Tibial nerve (tissue), 4 donors: ENCODE data around the gene KLHL22. TPM values are rescaled to one million over a fixed set of nuclear protein-coding genes. Genes with fewer than 3 reads are reported as not detected.

Experiments used
- DNase-seq, 2 donors: peaks; one replicate each; pipeline ENCODE4 v3.0.0-alpha.2; 2019; ENCODE audit warnings: low spot score in 2 of 2
- H3K27ac ChIP-seq, 4 donors: fragments of 200-600 bp; sonication (generic) in 3 of 4; one replicate each; pipeline ENCODE4 v1.5.1; 2017 to 2019; ENCODE audit warnings: mild to moderate bottlenecking in 1 of 4
- H3K27me3 ChIP-seq, 2 donors: fragments of 200-600 bp; sonication (generic) in 1 of 2; one replicate each; pipeline versions ENCODE4 v1.5.1 to v1.6.0; 2017 to 2019
- H3K36me3 ChIP-seq, 3 donors: fragments of 200-600 bp; sonication (generic); one replicate each; pipeline ENCODE4 v1.5.1; 2018 to 2019
- H3K4me1 ChIP-seq, 4 donors: fragments of 200-600 bp; sonication (generic) in 3 of 4; one replicate each; pipeline ENCODE4 v1.5.1; 2017 to 2019
- H3K4me3 ChIP-seq, 4 donors: fragments of 200-600 bp; sonication (generic) in 3 of 4; one replicate each; pipeline ENCODE4 v1.5.1; 2017 to 2019; ENCODE audit warnings: mild to moderate bottlenecking in 1 of 4, moderate library complexity in 1 of 4
- H3K9me3 ChIP-seq, 4 donors: fragments of 200-600 bp; sonication (generic) in 3 of 4; one replicate each; pipeline ENCODE4 v1.5.1; 2017 to 2019
- CTCF ChIP-seq, 5 experiments: fragments of 200-600 bp in 3 of 5; fragments of 450-650 bp in 2 of 5; sonication (generic) in 3 of 5; IDR thresholded peaks; one replicate each; pipeline ENCODE4 v1.5.1; 2016 to 2019; ENCODE audit warnings: antibody characterized with exemption in 5 of 5, mild to moderate bottlenecking in 3 of 5, moderate library complexity in 2 of 5
- EP300 ChIP-seq, 2 donors: sonication (generic); formaldehyde crosslinking; IDR thresholded peaks; one replicate each; pipeline ENCODE4 v1.6.1; 2017; ENCODE audit warnings: antibody characterized with exemption in 2 of 2, mild to moderate bottlenecking in 1 of 2
- POLR2A ChIP-seq, 2 donors: fragments of 450-650 bp; IDR thresholded peaks; one replicate each; pipeline ENCODE4 v1.6.1; 2017; ENCODE audit warnings: antibody characterized with exemption in 2 of 2, mild to moderate bottlenecking in 2 of 2, moderate library complexity in 2 of 2
- WGBS, 2 donors: methylation state at CpG; one replicate each; pipeline ENCODE4 v1.1.5; 2018; 5-methylcytosine and 5-hydroxymethylcytosine counted together
- total RNA-seq, 4 donors: library from RNA; depleted of rRNA; stranded (reverse); fragments of >200 nt; gene quantifications; one replicate each; pipeline ENCODE4 v1.1.0, GENCODE V29; 2016

Gene KLHL22
- total RNA-seq, 4 donors from 2014 or later = 31.6 to 50.4 (median 41.4) TPM

GRCh38 chr22:20402960-20403778 lies 92.4 kb downstream of the KLHL22 start:
- DNase-seq = no peak
- no peak overlapping the region for H3K4me3 ChIP-seq
- H3K9me3 ChIP-seq = no peaks in the 10 kb centered on the region
- 93 to 96% methylated on average over 9 of the region's 9 CpGs for WGBS, 2 donors
- H3K4me1 ChIP-seq = no peaks in the 10 kb centered on the region
- H3K36me3 ChIP-seq = peaks cover 0 to 75% (median 0%) of the 10 kb centered on the region in 3 donors
- no peak overlapping the region for H3K27ac ChIP-seq
- H3K27me3 ChIP-seq = no peaks in the 10 kb centered on the region
- TF ChIP-seq CTCF (IDR thresholded peaks at IDR 0.05) = no peak
- no peak for TF ChIP-seq POLR2A (IDR thresholded peaks at IDR 0.05)
- TF ChIP-seq EP300 (IDR thresholded peaks at IDR 0.05) = no peak

- Histone ChIP-seq H3K36me3 (peaks cover 0 to 59% (median 0%) of the 10 kb centered on the region in 3 donors), H3K9me3 (no peaks in the 10 kb centered on the region), H3K27me3 (no peaks in the 10 kb centered on the region), H3K4me1 (peaks cover 0 to 8% (median 0%) of the 10 kb centered on the region in 4 donors), H3K4me3 (no peak overlapping the region), H3K27ac (no peak overlapping the region)
- TF ChIP-seq CTCF (IDR thresholded peaks at IDR 0.05) = no peak
- TF ChIP-seq POLR2A (IDR thresholded peaks at IDR 0.05) = no peak
- no peak for TF ChIP-seq EP300 (IDR thresholded peaks at IDR 0.05)
- WGBS, 2 donors = 91 to 93% methylated on average over 13 of the region's 13 CpGs
- no peak for DNase-seq
These were observed 94.1 kb downstream of the KLHL22 start for GRCh38 chr22:20401376-20402014.

- Histone ChIP-seq H3K36me3 (peaks cover 0 to 52% (median 0%) of the 10 kb centered on the region in 3 donors), H3K27ac (no peak overlapping the region), H3K27me3 (no peaks in the 10 kb centered on the region), H3K9me3 (no peaks in the 10 kb centered on the region), H3K4me3 (no peak overlapping the region), H3K4me1 (peaks cover 0 to 15% (median under 1%) of the 10 kb centered on the region in 4 donors)
- WGBS, 2 donors = 90 to 93% methylated on average over 11 to 15 of the region's 15 CpGs
- no peak for TF ChIP-seq CTCF (IDR thresholded peaks at IDR 0.05)
- TF ChIP-seq POLR2A (IDR thresholded peaks at IDR 0.05) = no peak
- TF ChIP-seq EP300 (IDR thresholded peaks at IDR 0.05) = no peak
- no peak for DNase-seq
These were observed 94.8 kb downstream of the KLHL22 start for GRCh38 chr22:20400606-20401375.

GRCh38 chr22:20399866-20400605 lies 95.6 kb downstream of the KLHL22 start:
- Histone ChIP-seq H3K27me3 (no peaks in the 10 kb centered on the region), H3K9me3 (no peaks in the 10 kb centered on the region), H3K27ac (no peak overlapping the region), H3K4me1 (peaks cover 0 to 22% (median 7%) of the 10 kb centered on the region in 4 donors), H3K36me3 (peaks cover 0 to 44% (median 0%) of the 10 kb centered on the region in 3 donors), H3K4me3 (no peak overlapping the region)
- WGBS, 2 donors = 69 to 74% methylated on average over 4 of the region's 4 CpGs
- TF ChIP-seq EP300 (IDR thresholded peaks at IDR 0.05) (no peak), CTCF (IDR thresholded peaks at IDR 0.05) (no peak), POLR2A (IDR thresholded peaks at IDR 0.05) (no peak)
- DNase-seq = no peak
